Astrocyte (in vitro differentiated cells and primary cell): ENCODE data around the gene RNF5. TPM values are rescaled to one million over a fixed set of nuclear protein-coding genes. Genes with fewer than 3 reads are reported as not detected.
A peak's percentile ranks its signal among the peaks of the same experiment; 100 is the strongest.
"Not testable (repeated sequence)": the region's sequence is repeated elsewhere in the genome, so short reads cannot be mapped to it uniquely, and the experiment has no call there.

Source experiments
- DNase-seq: peaks from one replicate; pipeline ENCODE4 v3.0.0-alpha.2; 2010; ENCODE audit warnings: low read depth
- FAIRE-seq: peaks from 2 replicates; lab custom pipeline; 2011; peaks lifted over from hg19 to GRCh38; lab: Jason Lieb, UNC
- H2AFZ ChIP-seq: 2 replicates; pipeline ENCODE4 v1.6.0; 2012; ENCODE audit warnings: low read depth, low read length, inconsistent platforms
- H3K27ac ChIP-seq: 2 replicates; pipeline ENCODE4 v1.5.1; 2011; ENCODE audit warnings: low read depth, low read length, inconsistent platforms
- H3K27me3 ChIP-seq: 2 replicates; pipeline ENCODE4 v1.6.0; 2011; ENCODE audit warnings: low read length, inconsistent platforms; ENCODE audit not compliant: insufficient read depth
- H3K36me3 ChIP-seq: 2 replicates; pipeline ENCODE4 v1.5.1; 2011; ENCODE audit warnings: low read length, inconsistent platforms; ENCODE audit not compliant: insufficient read depth
- H3K4me1 ChIP-seq: 2 replicates; pipeline ENCODE4 v1.5.1; 2011; ENCODE audit warnings: low read length, inconsistent platforms; ENCODE audit not compliant: insufficient read depth
- H3K4me2 ChIP-seq: 2 replicates; pipeline ENCODE4 v1.6.0; 2012; ENCODE audit warnings: low read length, inconsistent platforms
- H3K4me3 ChIP-seq: 2 replicates; pipeline ENCODE4 v1.5.1; 2011; ENCODE audit warnings: low read depth, mild to moderate bottlenecking, low read length, inconsistent platforms; ENCODE audit not compliant: insufficient read depth
- H3K79me2 ChIP-seq: 2 replicates; pipeline ENCODE4 v1.6.0; 2012; ENCODE audit warnings: mild to moderate bottlenecking, low read length, inconsistent platforms; ENCODE audit not compliant: insufficient read depth
- H3K9ac ChIP-seq: 2 replicates; pipeline ENCODE4 v1.6.0; 2012; ENCODE audit warnings: mild to moderate bottlenecking, low read length, inconsistent platforms
- H3K9me3 ChIP-seq: 2 replicates; pipeline ENCODE4 v1.5.1; 2012; ENCODE audit warnings: low read depth, mild to moderate bottlenecking, low read length, inconsistent platforms; ENCODE audit not compliant: insufficient read depth
- H4K20me1 ChIP-seq: 2 replicates; pipeline ENCODE4 v1.6.0; 2012; ENCODE audit warnings: low read length, inconsistent platforms; ENCODE audit not compliant: insufficient read depth
- H3K27ac Mint-ChIP-seq: one replicate; pipeline ENCODE4 v1.8.0; 2021; ENCODE audit warnings: mild to moderate bottlenecking, mixed read lengths; ENCODE audit not compliant: unreplicated experiment
- H3K27me3 Mint-ChIP-seq: one replicate; pipeline ENCODE4 v1.8.0; 2021; ENCODE audit warnings: low read depth, mixed read lengths; ENCODE audit not compliant: unreplicated experiment
- H3K36me3 Mint-ChIP-seq: one replicate; pipeline ENCODE4 v1.8.0; 2021; ENCODE audit warnings: low read depth, mixed read lengths; ENCODE audit not compliant: unreplicated experiment
- H3K4me1 Mint-ChIP-seq: one replicate; pipeline ENCODE4 v1.8.0; 2021; ENCODE audit warnings: low read depth, mixed read lengths; ENCODE audit not compliant: unreplicated experiment
- H3K4me3 Mint-ChIP-seq: one replicate; pipeline ENCODE4 v1.8.0; 2021; ENCODE audit warnings: mild to moderate bottlenecking, moderate library complexity, mixed read lengths; ENCODE audit not compliant: unreplicated experiment
- H3K9me3 Mint-ChIP-seq: one replicate; pipeline ENCODE4 v1.8.0; 2021; ENCODE audit warnings: mild to moderate bottlenecking, mixed read lengths; ENCODE audit not compliant: unreplicated experiment
- EZH2 ChIP-seq: IDR thresholded peaks from 2 replicates; pipeline ENCODE4 v1.6.1; 2012; ENCODE audit warnings: mild to moderate bottlenecking, low read length, inconsistent platforms; ENCODE audit not compliant: insufficient read depth
- total RNA-seq: library from RNA; stranded (reverse); gene quantifications from 2 replicates; pipeline ENCODE4 v1.2.1, GENCODE V29; 2021
- TF ChIP-seq, protein P1 (sequence below): IDR thresholded peaks from 2 replicates; pipeline ENCODE4 v1.5.1; 2011; ENCODE audit warnings: low read depth, mild to moderate bottlenecking, inconsistent platforms, low read length, moderate library complexity; ENCODE audit not compliant: insufficient read depth

RNF5 gene
- total RNA-seq, 1 donor from 2014 or later = 59.0 TPM

DNA sequence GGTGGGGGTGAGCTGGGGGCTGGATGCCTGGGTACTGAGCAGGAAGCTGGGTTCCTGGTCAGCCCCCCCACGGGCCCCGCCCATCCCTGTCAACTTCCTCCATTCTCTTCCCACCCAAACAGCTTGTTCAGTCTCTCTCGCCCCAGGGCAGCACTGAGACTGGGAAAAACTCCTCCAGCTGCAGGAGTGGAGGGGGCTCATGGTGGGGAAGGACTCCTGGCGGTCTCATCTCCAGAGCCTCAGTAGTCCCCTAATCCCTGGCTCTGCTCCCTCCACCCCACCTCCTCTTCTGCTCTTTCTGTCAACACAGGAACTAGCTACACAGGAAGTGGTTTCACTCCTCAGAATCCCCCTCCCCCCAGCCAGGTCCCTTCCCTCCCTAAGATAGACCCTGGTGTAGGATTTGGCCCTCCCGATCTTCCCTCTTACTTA lies 14.4 kb downstream of the RNF5 start, which contains the start of gene GPSM3:
Gene GPSM3, minus strand, starts transcription at position 36 of the 432 bp plus-strand sequence. CDS start 130 bp downstream, outside the sequence.
- H3K9me3 ChIP-seq = no peaks in the 10 kb centered on the region
- H3K27ac ChIP-seq = peak within 1 kb of the TSS; percentile 34
- peak within 1 kb of the TSS; percentile 80 for H3K4me2 ChIP-seq
- DNase-seq (no peak), FAIRE-seq (no peak)
- no peaks in the 10 kb centered on the region for H3K27me3 ChIP-seq
- peak within 1 kb of the TSS; percentile 54 for H2AFZ ChIP-seq
- peaks cover 39% of the 10 kb centered on the region for H3K4me1 ChIP-seq
- Mint-ChIP-seq H3K9me3 (no peaks in the 10 kb centered on the region), H3K27ac (peak within 1 kb of the TSS; percentile 58), H3K27me3 (no peaks in the 10 kb centered on the region), H3K4me3 (peak within 1 kb of the TSS; percentile 70), H3K36me3 (peaks cover 2% of the 10 kb centered on the region), H3K4me1 (peaks cover 29% of the 10 kb centered on the region)
- H3K4me3 ChIP-seq = peak within 1 kb of the TSS; percentile 25
- H3K79me2 ChIP-seq = peaks cover 29% of the 10 kb centered on the region
- TF ChIP-seq EZH2 = no peak
- TF ChIP-seq, protein P1, sequence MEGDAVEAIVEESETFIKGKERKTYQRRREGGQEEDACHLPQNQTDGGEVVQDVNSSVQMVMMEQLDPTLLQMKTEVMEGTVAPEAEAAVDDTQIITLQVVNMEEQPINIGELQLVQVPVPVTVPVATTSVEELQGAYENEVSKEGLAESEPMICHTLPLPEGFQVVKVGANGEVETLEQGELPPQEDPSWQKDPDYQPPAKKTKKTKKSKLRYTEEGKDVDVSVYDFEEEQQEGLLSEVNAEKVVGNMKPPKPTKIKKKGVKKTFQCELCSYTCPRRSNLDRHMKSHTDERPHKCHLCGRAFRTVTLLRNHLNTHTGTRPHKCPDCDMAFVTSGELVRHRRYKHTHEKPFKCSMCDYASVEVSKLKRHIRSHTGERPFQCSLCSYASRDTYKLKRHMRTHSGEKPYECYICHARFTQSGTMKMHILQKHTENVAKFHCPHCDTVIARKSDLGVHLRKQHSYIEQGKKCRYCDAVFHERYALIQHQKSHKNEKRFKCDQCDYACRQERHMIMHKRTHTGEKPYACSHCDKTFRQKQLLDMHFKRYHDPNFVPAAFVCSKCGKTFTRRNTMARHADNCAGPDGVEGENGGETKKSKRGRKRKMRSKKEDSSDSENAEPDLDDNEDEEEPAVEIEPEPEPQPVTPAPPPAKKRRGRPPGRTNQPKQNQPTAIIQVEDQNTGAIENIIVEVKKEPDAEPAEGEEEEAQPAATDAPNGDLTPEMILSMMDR = no peak
- peak within 1 kb of the TSS; percentile 33 for H3K9ac ChIP-seq
- H4K20me1 ChIP-seq = no peaks in the 10 kb centered on the region
- no peaks in the 10 kb centered on the region for H3K36me3 ChIP-seq

DNA sequence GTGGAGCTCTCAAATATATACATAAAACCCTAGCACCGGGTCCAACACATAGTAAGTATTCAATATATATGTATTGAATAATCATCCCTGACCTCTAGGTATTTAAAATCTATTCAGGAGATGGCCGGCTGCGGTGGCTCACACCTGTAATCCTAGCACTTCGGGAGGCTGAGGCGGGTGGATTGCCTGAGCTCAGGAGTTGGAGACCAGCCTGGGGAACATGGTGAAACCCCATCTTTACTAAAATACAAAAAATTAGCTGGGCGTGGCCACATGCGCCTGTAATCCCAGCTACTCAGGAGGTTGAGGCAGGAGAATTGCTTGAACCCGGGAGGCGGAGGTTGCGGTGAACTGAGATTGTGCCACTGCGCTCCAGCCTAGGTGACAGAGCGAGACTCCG lies 14.9 kb downstream of the RNF5 start:
- peaks cover 39% of the 10 kb centered on the region for H3K4me1 ChIP-seq
- H3K4me3 ChIP-seq, H3K9me3 ChIP-seq, DNase-seq, FAIRE-seq, H3K27me3 Mint-ChIP-seq, H3K36me3 Mint-ChIP-seq, H3K27me3 ChIP-seq, H3K36me3 ChIP-seq, H3K9me3 Mint-ChIP-seq, H4K20me1 ChIP-seq: not testable (repeated sequence)
- peak overlapping the region; percentile 50 for H3K4me3 Mint-ChIP-seq
- peaks cover 25% of the 10 kb centered on the region for H3K79me2 ChIP-seq
- peak overlapping the region; percentile 33 for H3K9ac ChIP-seq
- peaks cover 28% of the 10 kb centered on the region for H3K4me1 Mint-ChIP-seq
- peak overlapping the region; percentile 34 for H3K27ac ChIP-seq
- H3K27ac Mint-ChIP-seq = peak overlapping the region; percentile 53
- peak overlapping the region; percentile 80 for H3K4me2 ChIP-seq
- peak overlapping the region; percentile 54 for H2AFZ ChIP-seq

DNA sequence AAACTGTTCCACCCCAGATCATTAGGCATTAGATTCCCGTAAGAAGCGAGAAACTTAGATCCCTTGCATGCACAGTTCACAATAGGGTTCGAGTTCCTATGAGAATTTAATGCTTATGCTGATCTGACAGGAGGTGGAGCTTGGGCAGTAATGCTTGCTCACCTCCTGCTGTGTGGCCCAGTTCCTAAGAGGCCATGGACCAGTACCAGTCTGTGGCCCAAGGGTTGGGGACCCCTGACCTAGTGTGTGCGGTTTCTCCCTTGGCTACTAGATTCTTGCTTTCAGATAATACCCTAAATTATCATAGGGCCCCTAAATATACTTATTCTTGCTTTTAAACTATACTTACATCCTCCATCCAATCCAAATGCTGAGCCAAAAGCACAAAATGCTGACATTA lies 16.2 kb downstream of the RNF5 start:
- Histone ChIP-seq H3K36me3 (no peaks in the 10 kb centered on the region), H3K27ac (no peak overlapping the region), H3K4me2 (peak overlapping the region; percentile 90), H3K9me3 (no peaks in the 10 kb centered on the region), H2AFZ (no peak overlapping the region), H3K9ac (peak overlapping the region; percentile 86), H4K20me1 (no peaks in the 10 kb centered on the region), H3K4me1 (peaks cover 29% of the 10 kb centered on the region), H3K79me2 (peaks cover 12% of the 10 kb centered on the region), H3K27me3 (no peaks in the 10 kb centered on the region), H3K4me3 (no peak overlapping the region)
- DNase-seq (no peak), FAIRE-seq (no peak)
- no peak for TF ChIP-seq EZH2
- TF ChIP-seq, protein P1 = no peak
- H3K36me3 Mint-ChIP-seq = no peaks in the 10 kb centered on the region
- peaks cover 21% of the 10 kb centered on the region for H3K4me1 Mint-ChIP-seq
- no peaks in the 10 kb centered on the region for H3K9me3 Mint-ChIP-seq
- peak overlapping the region; percentile 94 for H3K27ac Mint-ChIP-seq
- peak overlapping the region; percentile 85 for H3K4me3 Mint-ChIP-seq
- H3K27me3 Mint-ChIP-seq = no peaks in the 10 kb centered on the region
